GM12892 (cell line): ENCODE results near the gene UBE2E1.

Experiments
- POLR2A ChIP-seq: IDR thresholded peaks from 2 replicates; pipeline ENCODE4 v1.6.1; 2011; ENCODE audit warnings: low read depth, low read length, control low read depth
- POLR2AphosphoS5 ChIP-seq: IDR thresholded peaks from 2 replicates; pipeline ENCODE4 v1.6.1; 2011; ENCODE audit warnings: low read depth, low read length, control low read depth

GRCh38 chr3:23835802-23836201 lies 30.0 kb downstream of the UBE2E1 start:
- TF ChIP-seq POLR2A (no peak), POLR2AphosphoS5 (no peak)
